ENCODE measurements around the gene LDLRAD2. TPM values are rescaled to one million over a fixed set of nuclear protein-coding genes. Genes with fewer than 3 reads are reported as not detected.

Gene LDLRAD2
- total RNA-seq, 2 donors from 2014 or later, result 0.32 to 1.6 TPM

DNA sequence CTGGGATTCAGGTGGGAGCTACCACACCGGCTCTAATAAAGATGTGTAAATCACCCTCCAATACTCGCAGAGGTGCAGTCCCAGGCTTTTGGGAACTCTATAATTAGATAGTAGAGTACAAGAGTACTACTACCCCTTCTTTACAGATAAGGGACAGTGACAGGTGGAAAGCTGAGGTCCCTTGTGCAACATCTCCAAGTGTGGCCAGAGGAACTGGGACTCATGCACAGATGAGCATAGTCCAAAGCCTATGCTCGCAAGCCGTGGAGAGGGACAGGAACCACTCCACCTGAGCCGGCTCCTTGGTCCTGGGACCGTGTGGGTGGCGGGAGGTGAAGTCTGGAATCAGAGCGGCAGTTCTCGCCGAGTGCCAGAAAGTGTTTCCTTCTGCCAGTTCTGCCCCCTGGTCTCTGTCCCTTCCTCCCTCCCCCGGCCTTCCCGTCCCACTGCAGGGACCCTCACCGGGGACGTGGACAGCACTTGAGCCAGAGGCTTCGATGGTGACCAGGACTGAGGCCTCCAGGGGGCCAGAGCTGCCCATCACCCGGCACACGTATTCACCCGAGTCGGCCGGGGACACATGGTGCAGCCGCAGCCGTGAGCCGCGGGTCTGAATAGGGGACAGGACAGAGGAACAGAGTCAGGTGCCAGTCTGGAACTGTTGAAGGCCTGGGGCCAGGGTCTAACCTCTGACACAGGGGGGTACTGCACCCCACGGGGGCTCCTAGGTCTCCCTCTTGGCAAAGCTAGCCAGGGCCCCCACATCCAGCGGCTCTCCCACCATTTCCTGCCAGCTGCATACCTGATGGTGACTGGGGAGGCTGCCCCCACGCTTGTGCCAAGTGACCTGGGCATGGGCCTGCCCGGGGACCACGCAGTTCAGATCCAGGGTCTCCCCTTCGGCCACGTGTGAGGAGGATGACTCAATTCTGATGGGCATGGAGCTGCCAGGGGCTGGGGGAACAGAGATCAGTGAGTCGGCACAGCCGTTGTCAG is 33.9 kb downstream of the LDLRAD2 start:
- Histone ChIP-seq H3K9me3 (no peaks in the 10 kb centered on the region), H3K4me1 (replicated peaks) (no peaks in the 10 kb centered on the region), H3K27ac (no peak overlapping the region), H3K4me3 (no peak overlapping the region), H3K27me3 (replicated peaks; ENCODE audit: insufficient read depth) (no peaks in the 10 kb centered on the region), H3K36me3 (no peaks in the 10 kb centered on the region)
- DNase-seq (ENCODE audit: low spot score), result no peak
- intact Hi-C loops (cut with DNase I), result no loop called here
- 93% methylated on average over 32 of the region's 33 CpGs for WGBS
- TF ChIP-seq POLR2A (IDR thresholded peaks at IDR 0.05) (no peak), POLR2AphosphoS5 (IDR thresholded peaks at IDR 0.05) (no peak)
- TF ChIP-seq, protein P1, sequence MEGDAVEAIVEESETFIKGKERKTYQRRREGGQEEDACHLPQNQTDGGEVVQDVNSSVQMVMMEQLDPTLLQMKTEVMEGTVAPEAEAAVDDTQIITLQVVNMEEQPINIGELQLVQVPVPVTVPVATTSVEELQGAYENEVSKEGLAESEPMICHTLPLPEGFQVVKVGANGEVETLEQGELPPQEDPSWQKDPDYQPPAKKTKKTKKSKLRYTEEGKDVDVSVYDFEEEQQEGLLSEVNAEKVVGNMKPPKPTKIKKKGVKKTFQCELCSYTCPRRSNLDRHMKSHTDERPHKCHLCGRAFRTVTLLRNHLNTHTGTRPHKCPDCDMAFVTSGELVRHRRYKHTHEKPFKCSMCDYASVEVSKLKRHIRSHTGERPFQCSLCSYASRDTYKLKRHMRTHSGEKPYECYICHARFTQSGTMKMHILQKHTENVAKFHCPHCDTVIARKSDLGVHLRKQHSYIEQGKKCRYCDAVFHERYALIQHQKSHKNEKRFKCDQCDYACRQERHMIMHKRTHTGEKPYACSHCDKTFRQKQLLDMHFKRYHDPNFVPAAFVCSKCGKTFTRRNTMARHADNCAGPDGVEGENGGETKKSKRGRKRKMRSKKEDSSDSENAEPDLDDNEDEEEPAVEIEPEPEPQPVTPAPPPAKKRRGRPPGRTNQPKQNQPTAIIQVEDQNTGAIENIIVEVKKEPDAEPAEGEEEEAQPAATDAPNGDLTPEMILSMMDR (IDR thresholded peaks at IDR 0.05), result no peak

DNA sequence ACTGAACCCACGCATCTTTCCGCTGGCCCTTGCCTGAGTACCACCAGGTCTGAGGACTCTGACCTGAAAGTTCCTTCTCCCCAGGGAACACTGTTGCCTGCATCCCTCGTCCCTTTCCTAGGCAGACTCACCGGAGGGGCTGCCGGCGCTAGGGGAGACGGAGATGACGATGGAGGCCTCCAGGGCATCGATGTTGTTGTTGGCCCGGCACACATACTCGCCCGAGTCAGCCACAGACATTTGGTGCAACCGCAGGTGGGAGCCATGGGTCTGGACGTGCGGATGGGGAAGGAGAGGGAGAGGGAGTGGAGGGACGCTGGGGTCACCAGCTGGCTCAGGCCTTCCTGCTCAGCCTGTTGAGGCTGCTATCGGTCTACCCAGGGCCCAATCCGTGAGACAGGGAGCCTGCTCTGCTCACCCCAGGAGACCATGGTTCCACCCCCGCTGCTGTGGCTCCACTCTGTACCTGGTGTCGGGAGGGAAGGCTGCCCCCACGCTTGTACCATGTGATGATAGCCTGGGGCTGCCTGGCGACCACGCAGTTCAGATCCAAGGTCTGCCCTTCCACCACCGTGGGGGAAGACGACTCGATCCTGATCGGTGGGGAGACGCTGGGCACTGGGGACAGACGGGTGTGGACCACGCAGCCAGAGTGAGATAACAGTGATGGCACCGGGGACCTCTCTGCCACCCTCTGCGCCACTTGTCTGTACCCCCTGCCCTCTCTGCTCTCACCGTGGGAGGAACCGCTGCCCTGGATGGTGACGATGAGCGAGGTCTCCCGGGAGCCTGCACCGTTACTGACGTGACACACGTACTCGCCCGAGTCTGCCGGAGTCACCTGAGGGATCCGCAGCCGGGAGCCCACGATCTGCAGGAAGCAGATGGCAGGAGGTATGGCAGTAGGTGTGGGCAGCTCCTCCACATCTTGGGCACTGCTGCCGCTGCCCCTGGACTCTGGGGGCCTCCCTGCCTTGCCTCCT is 35.4 kb downstream of the LDLRAD2 start:
- H3K4me1 ChIP-seq (replicated peaks), result no peaks in the 10 kb centered on the region
- 92% methylated on average over 46 of the region's 47 CpGs for WGBS
- H3K4me3 ChIP-seq, result no peak overlapping the region
- DNase-seq (ENCODE audit: low spot score), result no peak
- no peak overlapping the region for H3K27ac ChIP-seq
- TF ChIP-seq, protein P1 (IDR thresholded peaks at IDR 0.05), result no peak
- TF ChIP-seq POLR2AphosphoS5 (IDR thresholded peaks at IDR 0.05) (no peak), POLR2A (IDR thresholded peaks at IDR 0.05) (no peak)
- intact Hi-C loops (cut with DNase I), result no loop called here
- no peaks in the 10 kb centered on the region for H3K9me3 ChIP-seq
- no peaks in the 10 kb centered on the region for H3K36me3 ChIP-seq
- H3K27me3 ChIP-seq (replicated peaks; ENCODE audit: insufficient read depth), result no peaks in the 10 kb centered on the region

DNA sequence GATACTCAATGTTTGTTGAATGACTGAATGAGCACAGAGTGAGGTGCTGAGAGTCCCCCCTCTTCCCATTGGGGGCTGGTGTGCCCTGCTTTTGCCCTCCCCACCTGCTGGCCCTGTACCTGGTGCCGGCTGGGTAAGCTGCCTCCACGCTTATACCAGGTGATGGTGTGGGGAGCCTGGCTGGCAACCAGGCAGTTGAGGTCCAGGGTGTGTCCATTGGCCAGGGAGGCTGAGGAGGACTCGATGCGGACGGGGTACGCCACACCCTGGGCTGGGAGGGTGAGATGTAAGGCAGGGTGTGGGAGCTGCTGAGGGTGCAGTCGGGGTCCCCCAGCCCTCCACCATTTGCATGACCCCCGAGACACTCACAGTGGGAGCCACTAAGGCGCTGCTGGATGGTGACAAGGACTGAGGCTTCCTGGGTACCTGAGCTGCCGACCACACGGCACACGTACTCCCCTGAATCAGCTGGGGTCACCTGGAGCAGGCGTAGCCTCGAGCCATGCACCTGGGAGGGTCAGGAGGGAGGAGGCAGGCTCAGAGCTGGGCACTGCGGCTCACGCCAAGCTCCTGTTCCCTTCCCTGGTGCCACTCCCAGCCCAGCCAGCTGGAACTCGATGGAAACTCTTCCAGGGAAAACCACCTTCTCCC is 36.6 kb downstream of the LDLRAD2 start:
- 92% methylated on average over 17 of the region's 17 CpGs for WGBS
- TF ChIP-seq POLR2A (IDR thresholded peaks at IDR 0.05), result no peak
- TF ChIP-seq, protein P1 (IDR thresholded peaks at IDR 0.05), result no peak
- TF ChIP-seq POLR2AphosphoS5 (IDR thresholded peaks at IDR 0.05), result no peak
- Histone ChIP-seq H3K4me1 (replicated peaks) (no peaks in the 10 kb centered on the region), H3K27ac (no peak overlapping the region), H3K4me3 (no peak overlapping the region), H3K36me3 (no peaks in the 10 kb centered on the region), H3K9me3 (no peaks in the 10 kb centered on the region), H3K27me3 (replicated peaks; ENCODE audit: insufficient read depth) (no peaks in the 10 kb centered on the region)
- no peak for DNase-seq (ENCODE audit: low spot score)
- intact Hi-C loops (cut with DNase I), result no loop called here

DNA sequence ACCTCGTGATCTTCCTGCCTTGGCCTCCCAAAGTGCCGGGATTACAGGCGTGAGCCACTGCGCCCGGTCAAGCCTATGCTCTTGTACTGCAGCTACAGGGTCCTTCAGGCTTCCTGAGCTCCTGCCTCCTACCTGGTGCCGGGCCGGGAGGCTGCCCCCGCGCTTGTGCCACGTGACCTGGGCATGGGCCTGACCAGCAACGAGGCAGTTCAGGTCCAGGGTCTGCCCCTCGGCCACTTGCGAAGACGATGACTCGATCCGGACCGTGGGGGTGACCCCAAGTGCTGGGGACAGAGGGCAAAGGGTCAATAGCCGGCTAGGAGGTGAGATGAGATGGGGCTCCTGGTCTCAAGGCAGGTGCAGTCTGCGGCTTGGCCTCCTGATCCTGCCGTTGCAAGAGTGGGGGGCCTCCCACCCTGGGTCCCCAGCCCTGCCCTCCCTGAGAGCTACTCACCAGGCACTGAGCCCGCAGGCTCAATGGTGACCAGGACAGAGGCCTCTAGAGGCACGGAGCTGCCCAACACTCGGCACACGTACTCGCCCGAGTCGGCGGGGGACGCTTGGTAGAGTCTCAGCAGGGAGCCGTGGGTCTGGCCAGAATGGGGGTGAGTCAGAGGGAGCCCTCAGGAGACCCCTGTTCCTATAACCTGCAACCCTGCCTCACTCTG is 38.0 kb downstream of the LDLRAD2 start:
- intact Hi-C loops (cut with DNase I), result no loop called here
- no peak for TF ChIP-seq POLR2A (IDR thresholded peaks at IDR 0.05)
- no peak for TF ChIP-seq POLR2AphosphoS5 (IDR thresholded peaks at IDR 0.05)
- TF ChIP-seq, protein P1 (IDR thresholded peaks at IDR 0.05), result no peak
- Histone ChIP-seq H3K9me3 (no peaks in the 10 kb centered on the region), H3K27me3 (replicated peaks; ENCODE audit: insufficient read depth) (no peaks in the 10 kb centered on the region), H3K27ac (no peak overlapping the region), H3K36me3 (peaks cover 5 to 11% of the 10 kb centered on the region in 2 donors), H3K4me1 (replicated peaks) (no peaks in the 10 kb centered on the region), H3K4me3 (no peak overlapping the region)
- no peak for DNase-seq (ENCODE audit: low spot score)
- WGBS, result 91% methylated on average over 30 of the region's 30 CpGs
